ENCODE results near the gene MYCBP2.

- TF ChIP-seq TEAD4 (IDR thresholded peaks at IDR 0.05; ENCODE audit: borderline replicate concordance, insufficient read depth) (no peak), PBX3 (IDR thresholded peaks at IDR 0.05) (no peak), JUND (IDR thresholded peaks at IDR 0.05) (no peak), TAF1 (IDR thresholded peaks at IDR 0.05; ENCODE audit: borderline replicate concordance, low read depth, low read length) (no peak)
- TF ChIP-seq, protein P1, sequence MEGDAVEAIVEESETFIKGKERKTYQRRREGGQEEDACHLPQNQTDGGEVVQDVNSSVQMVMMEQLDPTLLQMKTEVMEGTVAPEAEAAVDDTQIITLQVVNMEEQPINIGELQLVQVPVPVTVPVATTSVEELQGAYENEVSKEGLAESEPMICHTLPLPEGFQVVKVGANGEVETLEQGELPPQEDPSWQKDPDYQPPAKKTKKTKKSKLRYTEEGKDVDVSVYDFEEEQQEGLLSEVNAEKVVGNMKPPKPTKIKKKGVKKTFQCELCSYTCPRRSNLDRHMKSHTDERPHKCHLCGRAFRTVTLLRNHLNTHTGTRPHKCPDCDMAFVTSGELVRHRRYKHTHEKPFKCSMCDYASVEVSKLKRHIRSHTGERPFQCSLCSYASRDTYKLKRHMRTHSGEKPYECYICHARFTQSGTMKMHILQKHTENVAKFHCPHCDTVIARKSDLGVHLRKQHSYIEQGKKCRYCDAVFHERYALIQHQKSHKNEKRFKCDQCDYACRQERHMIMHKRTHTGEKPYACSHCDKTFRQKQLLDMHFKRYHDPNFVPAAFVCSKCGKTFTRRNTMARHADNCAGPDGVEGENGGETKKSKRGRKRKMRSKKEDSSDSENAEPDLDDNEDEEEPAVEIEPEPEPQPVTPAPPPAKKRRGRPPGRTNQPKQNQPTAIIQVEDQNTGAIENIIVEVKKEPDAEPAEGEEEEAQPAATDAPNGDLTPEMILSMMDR (IDR thresholded peaks at IDR 0.05): no peak
These were observed 307.1 kb downstream of the MYCBP2 start for GRCh38 chr13:77019756-77020155.
